HepG2 (cell line): Measurements from ENCODE around the gene RXFP1.

ENCODE experiments used
- SMC3 ChIP-seq: IDR thresholded peaks from 2 replicates; pipeline ENCODE4 v1.6.1; 2011; ENCODE audit warnings: low read length, improper control_type of control experiment
- ZNF256 ChIP-seq: sonication (generic); formaldehyde crosslinking; conservative IDR thresholded peaks from 2 replicates; pipeline ENCODE4 v1.4.0; 2020; ENCODE audit warnings: missing genetic modification reagents

DNA sequence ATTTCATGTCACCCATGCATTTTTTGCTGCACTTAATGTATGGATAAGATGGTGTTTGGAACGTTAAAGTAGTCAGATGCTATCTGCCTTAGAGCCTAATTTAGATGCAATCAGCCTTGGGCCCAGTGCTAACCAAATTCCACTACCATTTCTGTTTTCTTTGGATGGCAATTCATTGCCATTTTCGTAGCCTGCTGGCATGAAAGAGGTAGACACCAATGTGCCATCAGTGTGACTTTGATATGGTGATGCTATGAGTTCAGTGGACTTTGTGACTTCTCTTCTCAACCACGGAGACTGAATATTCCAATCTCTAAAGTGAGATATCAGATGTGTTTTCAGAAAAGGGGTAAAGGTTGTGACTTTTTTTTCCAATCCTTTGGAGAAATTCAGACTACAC lies 152.0 kb downstream of the RXFP1 start:
- TF ChIP-seq SMC3, result no peak
- no peak for TF ChIP-seq ZNF256 (CRISPR knock-in tag)
